CD4-positive, alpha-beta T cell treated with Interleukin-21 for 1 hour (primary cell): Measurements from ENCODE around the gene PFDN6.

Source experiments
- DNase-seq: peaks from one replicate; pipeline ENCODE4 v3.0.0-alpha.2; 2020

Gene PFDN6

GRCh38 chr6:33318426-33319073 lies 29.1 kb downstream of the PFDN6 start:
- no peak for DNase-seq

- DNase-seq: no peak
These were observed 30.5 kb downstream of the PFDN6 start for GRCh38 chr6:33319939-33320314.

- no peak for DNase-seq
These were observed 31.1 kb downstream of the PFDN6 start for GRCh38 chr6:33320315-33321181.

GRCh38 chr6:33321227-33321626 lies 31.8 kb downstream of the PFDN6 start:
- DNase-seq: no peak

GRCh38 chr6:33323623-33323948 lies 34.2 kb downstream of the PFDN6 start:
- no peak for DNase-seq

GRCh38 chr6:33324125-33324524 lies 34.7 kb downstream of the PFDN6 start:
- no peak for DNase-seq

- no peak for DNase-seq
These were observed 39.7 kb downstream of the PFDN6 start for GRCh38 chr6:33329058-33329457.

GRCh38 chr6:33330736-33331135 lies 41.3 kb downstream of the PFDN6 start:
- no peak for DNase-seq

- DNase-seq: no peak
These were observed 44.3 kb downstream of the PFDN6 start for GRCh38 chr6:33333666-33334065.

GRCh38 chr6:33335916-33336315 lies 46.5 kb downstream of the PFDN6 start:
- DNase-seq: no peak

GRCh38 chr6:33336495-33336894 lies 47.1 kb downstream of the PFDN6 start:
- no peak for DNase-seq

GRCh38 chr6:33339193-33339592 lies 49.8 kb downstream of the PFDN6 start:
- DNase-seq: no peak
